GM21619 (cell line): ENCODE measurements around the gene RAB20.
"Not testable (repeated sequence)": the region's sequence is repeated elsewhere in the genome, so short reads cannot be mapped to it uniquely, and the experiment has no call there.

Experiments
- ATAC-seq: cut with Tn5 transposase; IDR thresholded peaks from one replicate; pipeline ENCODE4 v1.9.1; 2021; ENCODE audit not compliant: unreplicated experiment

The RAB20 gene

DNA sequence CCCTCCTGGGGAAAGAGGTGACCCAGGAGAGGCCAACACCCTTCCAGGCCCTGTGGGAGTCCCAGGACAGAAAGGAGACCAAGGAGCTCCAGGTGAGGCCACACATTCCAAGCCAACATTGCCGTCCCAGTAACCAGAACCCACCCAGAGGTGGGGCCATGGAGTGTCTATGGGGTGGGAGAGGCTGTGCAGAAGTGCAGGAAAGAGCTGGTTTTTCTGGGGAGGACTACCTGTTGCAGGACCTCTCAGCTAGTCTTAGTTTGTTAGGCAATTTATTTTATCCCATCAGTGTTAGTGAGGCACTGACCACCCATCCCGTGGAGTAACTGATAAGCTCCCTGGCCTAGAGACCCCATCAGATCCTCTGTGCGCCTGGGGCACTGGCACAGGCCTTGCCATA, 66.1 kb downstream of the RAB20 start:
- no peak for ATAC-seq

DNA sequence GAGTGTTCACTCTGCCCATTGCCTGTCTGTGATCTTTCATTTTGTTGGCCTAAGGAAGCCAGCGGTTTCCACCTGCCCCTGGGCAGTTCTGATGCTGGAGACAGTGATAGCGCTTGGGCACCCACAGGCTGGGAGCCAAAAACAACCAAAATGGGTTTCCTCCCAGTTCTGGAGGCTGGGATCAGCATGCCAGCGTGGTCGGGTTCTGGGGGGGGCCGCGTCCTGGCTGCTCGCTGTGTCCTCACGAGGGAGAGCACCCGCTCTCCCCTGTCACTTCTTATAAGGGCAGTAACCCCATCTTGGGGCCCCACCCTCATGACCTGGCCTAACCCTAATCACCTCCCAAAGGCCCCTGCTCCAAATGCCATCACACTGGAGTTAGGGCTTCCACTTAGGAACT, 67.9 kb downstream of the RAB20 start:
- ATAC-seq: no peak

DNA sequence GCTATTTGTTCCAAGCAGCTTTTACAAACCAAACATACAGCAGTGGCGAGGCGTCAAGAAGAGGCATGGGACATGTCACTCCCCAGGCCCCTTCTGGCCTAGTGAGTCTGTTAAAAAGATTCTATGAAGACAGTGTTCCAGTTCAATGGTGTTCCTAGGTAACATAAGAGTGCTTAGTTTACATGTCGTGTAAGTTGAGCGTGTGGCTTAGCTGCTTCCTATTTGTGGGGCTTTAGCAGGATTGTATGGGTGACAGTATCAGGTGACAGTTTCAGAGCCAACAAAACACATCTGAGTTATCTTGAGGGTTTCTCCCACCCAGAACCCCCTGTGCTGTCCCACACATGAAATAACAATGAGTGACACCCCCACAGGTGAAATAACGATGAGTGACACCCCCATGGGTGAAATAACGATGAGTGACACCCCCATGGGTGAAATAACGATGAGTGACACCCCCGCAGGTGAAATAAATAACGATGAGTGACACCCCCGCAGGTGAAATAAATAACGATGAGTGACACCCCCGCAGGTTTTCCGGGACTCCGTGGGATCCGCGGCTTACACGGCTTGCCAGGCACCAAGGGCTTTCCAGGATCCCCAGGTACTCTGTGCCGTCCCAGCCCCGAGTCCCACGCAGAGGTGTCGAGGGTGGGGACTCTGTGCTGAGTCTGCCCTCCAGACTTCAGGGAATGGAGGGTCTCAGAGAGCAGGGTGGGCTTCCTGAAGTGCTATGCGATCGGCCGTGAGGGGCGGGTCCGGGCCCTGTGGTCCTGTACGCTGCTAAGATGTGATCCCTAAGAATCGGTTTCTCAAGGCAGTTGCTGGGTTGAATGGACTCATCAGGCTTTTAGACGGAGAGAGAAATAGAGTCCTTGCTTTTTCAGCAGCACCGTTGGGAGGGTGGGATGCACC, 68.6 kb downstream of the RAB20 start:
- ATAC-seq: no peak

GRCh38 chr13:110491869-110492678, 69.4 kb downstream of the RAB20 start:
- ATAC-seq: no peak

- no peak for ATAC-seq
Measured at GRCh38 chr13:110490009-110490770, 71.3 kb downstream of the RAB20 start.

GRCh38 chr13:110486880-110487279, 74.6 kb downstream of the RAB20 start:
- not testable (repeated sequence) for ATAC-seq

DNA sequence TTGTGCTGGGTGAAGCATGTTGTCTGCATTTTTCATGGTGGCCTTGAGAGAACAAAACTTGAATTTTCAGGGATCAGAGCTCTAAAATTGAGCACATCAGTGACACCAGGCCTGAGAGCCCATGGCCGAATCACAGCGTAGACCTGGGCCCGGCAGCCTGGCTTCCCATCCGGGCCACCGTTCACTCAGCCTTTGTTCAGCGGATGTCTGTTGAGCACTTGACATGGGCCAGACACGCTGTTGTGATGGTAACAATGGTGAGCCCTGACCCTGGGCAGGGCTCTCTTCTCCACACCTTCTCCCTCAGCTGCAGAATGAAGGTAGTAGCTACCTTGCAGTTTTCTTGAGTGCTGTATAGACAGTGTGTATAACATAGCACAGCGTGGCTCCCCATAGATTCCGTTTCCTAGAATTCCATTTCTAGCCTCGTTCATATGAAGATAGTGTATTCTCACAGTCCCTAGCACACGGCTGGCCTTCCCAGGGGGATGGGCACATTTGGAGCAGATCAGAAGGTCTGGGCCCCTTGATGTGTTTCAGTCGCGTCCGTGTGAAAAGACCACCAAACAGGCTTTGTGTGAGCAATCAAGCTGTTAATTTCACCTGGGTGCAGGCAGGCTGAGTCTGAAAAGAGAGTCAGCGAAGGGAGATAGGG, 75.3 kb downstream of the RAB20 start:
- no peak for ATAC-seq

DNA sequence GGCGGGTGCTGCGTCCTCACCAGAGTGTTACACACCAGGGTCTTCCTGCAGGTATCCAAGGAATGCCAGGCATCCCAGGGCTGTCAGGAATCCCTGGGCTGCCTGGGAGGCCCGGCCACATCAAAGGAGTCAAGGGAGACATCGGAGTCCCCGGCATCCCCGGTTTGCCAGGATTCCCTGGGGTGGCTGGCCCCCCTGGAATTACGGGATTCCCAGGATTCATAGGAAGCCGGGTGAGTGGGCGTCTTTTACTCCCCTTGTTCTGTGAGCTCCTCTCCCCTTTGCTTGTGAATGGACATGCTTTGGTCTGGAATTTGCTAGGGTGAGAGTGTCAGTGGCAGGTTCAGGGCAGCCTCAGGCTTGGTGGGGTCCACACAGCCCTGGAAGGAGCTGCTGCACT, 75.9 kb downstream of the RAB20 start:
- ATAC-seq: no peak

GRCh38 chr13:110484290-110485048, 77.1 kb downstream of the RAB20 start:
- no peak for ATAC-seq

DNA sequence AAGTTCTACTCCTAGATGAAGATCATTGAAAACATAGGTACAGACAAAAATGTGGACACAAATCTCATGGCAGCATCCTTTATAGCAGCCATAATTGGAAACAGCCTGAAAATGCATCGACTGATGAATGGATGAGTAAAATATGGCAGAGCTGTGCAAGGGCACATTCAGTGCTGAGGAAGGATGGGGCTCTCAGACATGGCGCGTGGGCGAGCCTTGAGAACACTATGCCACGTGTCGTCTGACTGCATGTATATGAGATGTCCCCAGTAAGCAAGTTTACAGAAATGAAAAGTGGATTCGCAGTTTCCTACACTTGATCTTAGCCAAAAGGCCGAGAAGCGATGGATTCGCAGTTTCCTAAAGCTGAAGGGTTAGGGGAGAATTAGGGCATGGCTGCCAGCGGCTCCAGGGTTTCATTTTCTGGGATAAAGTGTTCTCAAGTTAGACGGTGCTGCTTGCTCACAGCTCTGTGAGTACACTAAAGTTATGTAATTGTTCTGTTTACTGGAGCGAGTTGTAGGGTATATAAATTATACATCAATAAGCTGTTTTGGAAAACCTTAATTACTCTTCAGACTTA, 78.0 kb downstream of the RAB20 start:
- ATAC-seq: no peak

DNA sequence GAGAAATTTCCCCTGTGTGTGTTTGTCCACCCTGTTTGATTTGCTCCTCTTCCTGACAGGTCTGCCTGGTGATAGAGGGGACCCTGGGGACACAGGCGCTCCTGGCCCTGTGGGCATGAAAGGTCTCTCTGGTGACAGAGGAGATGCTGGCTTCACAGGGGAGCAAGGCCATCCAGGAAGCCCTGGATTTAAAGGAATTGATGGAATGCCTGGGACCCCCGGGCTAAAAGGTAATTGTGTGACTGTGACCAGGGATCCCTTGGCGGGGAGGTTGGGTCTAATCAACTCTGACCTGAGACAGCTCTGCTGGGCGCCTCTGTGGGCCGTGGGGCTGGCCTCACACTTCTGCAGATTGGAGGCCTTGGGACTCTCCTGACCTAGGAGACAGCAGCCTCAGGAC, 81.4 kb downstream of the RAB20 start:
- no peak for ATAC-seq

- no peak for ATAC-seq
Measured at GRCh38 chr13:110479648-110480047, 81.9 kb downstream of the RAB20 start.

DNA sequence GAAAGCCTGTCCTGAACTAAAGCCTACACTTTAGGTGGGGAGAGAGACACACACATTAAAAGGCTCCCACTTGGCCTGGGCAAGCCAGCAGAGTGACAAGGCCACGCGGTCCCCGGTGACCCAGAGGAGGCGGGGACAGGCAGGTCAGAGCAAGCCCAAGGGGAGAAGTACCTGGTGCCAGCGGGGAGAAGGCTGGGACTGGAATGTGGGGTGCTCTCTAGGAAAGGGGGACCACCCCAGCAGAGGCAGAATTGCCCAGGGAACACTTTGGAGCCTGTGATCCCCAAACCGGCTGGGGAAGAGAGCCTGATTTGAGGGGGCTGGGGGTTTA, 82.3 kb downstream of the RAB20 start:
- ATAC-seq: no peak

DNA sequence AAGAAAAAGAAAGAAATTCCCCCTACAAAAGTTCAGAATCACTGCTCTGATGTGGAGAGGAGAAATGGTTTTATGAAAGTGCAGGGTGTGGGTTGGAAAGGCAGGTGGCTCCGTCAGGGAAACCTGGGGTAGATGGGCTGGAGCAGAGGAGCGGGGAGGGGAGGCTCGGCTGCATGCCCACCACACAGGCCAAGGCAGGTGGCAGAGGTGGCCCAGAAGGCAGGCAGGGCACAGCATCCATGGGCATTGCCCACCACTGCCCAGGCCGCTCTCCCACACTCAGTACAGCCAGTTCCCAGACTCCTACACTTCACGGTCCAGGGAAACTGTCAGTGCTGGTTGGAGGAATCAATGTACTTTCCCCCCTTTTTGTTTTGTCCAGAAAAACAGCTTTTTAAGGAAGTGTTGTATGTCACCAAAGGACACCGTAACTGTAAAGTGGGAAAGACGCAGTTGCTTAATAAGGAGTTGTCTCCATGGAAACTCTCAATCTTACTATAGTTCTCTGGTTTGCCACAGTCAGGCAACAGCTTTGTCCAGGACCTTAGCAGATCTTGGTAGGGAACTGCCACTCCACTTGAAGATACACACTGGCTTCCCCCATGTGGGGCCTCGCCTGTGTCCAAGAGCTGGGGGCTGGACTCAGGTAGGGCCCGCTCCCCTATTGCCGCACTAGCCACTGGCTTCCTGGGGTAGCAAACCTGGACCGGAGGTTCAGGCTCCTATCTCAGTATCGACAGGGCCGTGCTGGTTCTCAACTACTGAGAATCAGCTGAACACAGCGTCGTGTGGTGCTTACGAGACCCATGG, 82.9 kb downstream of the RAB20 start:
- ATAC-seq: no peak

DNA sequence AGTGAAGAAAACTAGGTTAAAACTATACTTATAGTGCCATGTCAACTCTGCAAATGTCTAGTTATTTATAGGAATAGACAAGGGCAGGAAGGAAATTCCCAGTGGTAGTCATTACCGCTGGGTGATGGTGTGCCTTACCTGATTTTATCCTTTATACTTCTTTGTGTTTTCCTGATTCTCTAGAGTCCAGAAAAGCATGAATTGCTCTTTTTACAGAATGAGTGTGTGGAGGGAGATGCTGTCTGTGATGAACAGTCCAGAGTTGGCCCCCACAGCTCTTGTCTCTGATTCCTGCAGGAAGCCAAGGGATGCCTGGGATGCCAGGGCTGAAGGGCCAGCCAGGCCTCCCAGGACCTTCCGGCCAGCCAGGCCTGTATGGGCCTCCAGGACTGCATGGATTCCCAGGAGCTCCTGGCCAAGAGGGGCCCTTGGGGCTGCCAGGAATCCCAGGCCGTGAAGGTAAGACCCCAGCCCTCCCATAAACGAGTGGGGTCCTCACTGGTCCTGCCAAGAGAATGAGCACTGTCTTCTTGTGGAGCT, 83.7 kb downstream of the RAB20 start:
- ATAC-seq: no peak

- ATAC-seq: no peak
Measured at GRCh38 chr13:110476220-110476617, 85.3 kb downstream of the RAB20 start.

DNA sequence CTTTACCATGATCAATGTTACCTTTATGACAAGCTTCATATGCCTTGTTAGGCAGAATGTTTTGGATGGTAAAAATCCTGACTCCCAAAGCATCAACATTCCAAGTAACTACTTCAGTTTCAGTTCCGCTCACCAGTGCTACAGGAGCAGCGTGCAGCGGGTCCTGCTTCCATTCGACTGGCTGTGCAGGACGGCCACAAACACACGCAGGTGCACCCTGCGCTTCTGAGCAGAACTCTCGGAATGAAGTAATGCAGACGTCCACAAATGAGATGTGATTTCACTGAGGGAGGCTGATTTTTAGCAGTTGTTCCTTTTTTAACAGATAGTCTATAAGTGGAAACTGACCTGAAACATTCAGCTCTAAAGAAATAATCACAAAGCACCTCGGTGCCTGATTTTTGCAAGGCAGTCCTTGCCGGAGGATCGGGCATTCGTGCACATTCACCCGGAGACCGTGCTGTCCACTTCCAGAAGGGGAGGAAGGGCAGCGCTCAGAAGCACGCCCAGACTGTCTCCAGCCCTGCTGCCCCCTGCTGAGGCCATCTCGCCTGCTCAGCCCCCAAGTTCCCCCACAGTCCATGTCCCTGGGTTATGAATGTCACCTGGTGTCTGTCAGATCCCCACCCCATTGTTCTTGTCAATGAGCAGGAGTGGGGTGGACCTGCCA, 85.8 kb downstream of the RAB20 start:
- ATAC-seq: no peak

DNA sequence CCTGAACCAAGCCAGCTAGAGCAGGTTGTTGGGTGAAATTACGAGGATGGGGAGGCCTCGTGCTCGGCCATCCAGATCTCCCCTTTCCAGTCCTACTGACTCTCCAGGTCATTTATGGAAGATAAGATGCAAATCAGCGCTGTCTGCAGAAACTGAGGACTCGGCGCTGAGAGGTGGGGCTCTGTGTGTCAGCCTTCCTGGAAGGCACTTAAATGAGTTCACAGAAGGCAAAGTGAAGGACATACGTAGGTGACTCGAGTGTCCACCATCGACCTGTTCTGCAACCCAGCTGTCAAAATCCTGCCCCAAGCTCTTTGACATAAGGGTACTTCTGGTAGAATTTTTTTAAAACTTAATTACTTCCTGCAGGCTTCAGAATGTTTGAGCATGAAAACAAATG, 86.4 kb downstream of the RAB20 start:
- no peak for ATAC-seq
